GM19467 (cell line): Measurements from ENCODE around the gene KLKB1.

ENCODE experiments used
- ATAC-seq: cut with Tn5 transposase; IDR thresholded peaks from one replicate; pipeline ENCODE4 v1.9.1; 2021; ENCODE audit warnings: mild to moderate bottlenecking, moderate library complexity; ENCODE audit not compliant: unreplicated experiment

KLKB1 gene

GRCh38 chr4:186304866-186305505, 77.7 kb downstream of the KLKB1 start:
- no peak for ATAC-seq

DNA sequence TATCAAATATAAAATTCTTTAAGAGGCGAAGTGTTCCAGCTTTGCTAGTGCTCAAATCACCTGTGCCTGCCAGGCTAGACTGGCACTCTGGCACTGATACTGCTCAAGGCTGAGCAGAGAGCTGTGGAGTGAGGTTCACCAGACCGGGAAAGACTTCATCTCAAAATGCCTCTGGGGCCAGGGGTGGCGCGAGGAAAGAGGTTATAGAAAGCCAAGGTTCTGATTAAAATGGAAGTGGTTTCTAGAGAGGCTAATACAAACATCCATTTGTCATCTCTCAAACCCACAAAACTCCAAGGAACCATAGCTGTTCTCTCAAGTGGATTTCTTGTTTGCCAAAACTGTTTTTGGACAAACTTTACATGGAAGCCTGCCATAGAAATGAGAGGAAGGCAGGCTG, 80.2 kb downstream of the KLKB1 start:
- ATAC-seq, result no peak

DNA sequence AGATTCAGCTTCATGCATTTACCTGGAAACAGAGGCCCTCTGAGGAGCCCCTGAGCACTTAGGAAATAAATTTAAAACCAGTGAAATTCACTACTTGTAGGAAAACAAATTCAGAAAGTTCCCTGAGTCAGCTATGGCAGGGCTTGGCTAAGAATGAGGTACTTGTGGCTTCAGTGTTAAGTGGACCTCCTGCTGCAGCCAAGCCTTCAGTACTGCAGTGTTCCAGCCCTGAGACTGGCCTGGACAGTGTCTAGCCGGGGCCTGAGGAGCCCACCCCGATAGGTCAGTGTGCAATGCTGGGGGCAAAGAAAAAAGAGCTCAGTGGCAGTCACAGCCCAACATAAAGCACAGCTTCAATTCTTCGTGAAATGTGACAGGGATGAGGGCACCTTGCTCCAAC, 80.6 kb downstream of the KLKB1 start:
- ATAC-seq, result no peak
